Measurements from ENCODE around the gene TMEM248. TPM values are rescaled to one million over a fixed set of nuclear protein-coding genes. Genes with fewer than 3 reads are reported as not detected.

The TMEM248 gene
- total RNA-seq, 1 experiment from 2014 or later: 70.5 TPM

- no TSS peak for BruUV-seq (replicated peaks)
- H3K27ac Mint-ChIP-seq (ENCODE audit: unreplicated experiment): no peak overlapping the region
- CTCF ChIA-PET: no interaction called here
- intact Hi-C loops (cut with micrococcal nuclease; ENCODE audit: unreplicated experiment): no loop called here
- no peaks in the 10 kb centered on the region for H3K27me3 Mint-ChIP-seq (ENCODE audit: unreplicated experiment)
- TF ChIP-seq CTCF (IDR thresholded peaks at IDR 0.05; ENCODE audit: unreplicated experiment): no peak
- DNase-seq: no peak
- H3K9me3 Mint-ChIP-seq (ENCODE audit: low read depth, unreplicated experiment): no peaks in the 10 kb centered on the region
- H3K4me1 Mint-ChIP-seq (ENCODE audit: low read depth, unreplicated experiment): no peaks in the 10 kb centered on the region
- peaks cover 16% of the 10 kb centered on the region for H3K36me3 Mint-ChIP-seq (ENCODE audit: insufficient read depth, unreplicated experiment)
- H3K4me3 Mint-ChIP-seq (ENCODE audit: low read depth, unreplicated experiment): no peak overlapping the region
Observed at GRCh38 chr7:66930341-66930740, 9.3 kb downstream of the TMEM248 start.

- no peak overlapping the region for H3K4me3 Mint-ChIP-seq (ENCODE audit: low read depth, unreplicated experiment)
- BruUV-seq (replicated peaks): no TSS peak
- H3K27me3 Mint-ChIP-seq (ENCODE audit: unreplicated experiment): no peaks in the 10 kb centered on the region
- no peak overlapping the region for H3K27ac Mint-ChIP-seq (ENCODE audit: unreplicated experiment)
- CTCF ChIA-PET: no interaction called here
- H3K4me1 Mint-ChIP-seq (ENCODE audit: low read depth, unreplicated experiment): no peaks in the 10 kb centered on the region
- intact Hi-C loops (cut with micrococcal nuclease; ENCODE audit: unreplicated experiment): no loop called here
- H3K36me3 Mint-ChIP-seq (ENCODE audit: insufficient read depth, unreplicated experiment): peaks cover 12% of the 10 kb centered on the region
- no peak for DNase-seq
- TF ChIP-seq CTCF (IDR thresholded peaks at IDR 0.05; ENCODE audit: unreplicated experiment): no peak
- no peaks in the 10 kb centered on the region for H3K9me3 Mint-ChIP-seq (ENCODE audit: low read depth, unreplicated experiment)
Observed at GRCh38 chr7:66933469-66933868, 12.4 kb downstream of the TMEM248 start.

- H3K36me3 Mint-ChIP-seq (ENCODE audit: insufficient read depth, unreplicated experiment): peaks cover 11% of the 10 kb centered on the region
- no peaks in the 10 kb centered on the region for H3K27me3 Mint-ChIP-seq (ENCODE audit: unreplicated experiment)
- intact Hi-C loops (cut with micrococcal nuclease; ENCODE audit: unreplicated experiment): no loop called here
- no peak for DNase-seq
- BruUV-seq (replicated peaks): no TSS peak
- no peak overlapping the region for H3K27ac Mint-ChIP-seq (ENCODE audit: unreplicated experiment)
- H3K4me1 Mint-ChIP-seq (ENCODE audit: low read depth, unreplicated experiment): no peaks in the 10 kb centered on the region
- H3K4me3 Mint-ChIP-seq (ENCODE audit: low read depth, unreplicated experiment): no peak overlapping the region
- no peak for TF ChIP-seq CTCF (IDR thresholded peaks at IDR 0.05; ENCODE audit: unreplicated experiment)
- CTCF ChIA-PET: no interaction called here
- no peaks in the 10 kb centered on the region for H3K9me3 Mint-ChIP-seq (ENCODE audit: low read depth, unreplicated experiment)
Observed at GRCh38 chr7:66937940-66938339, 16.9 kb downstream of the TMEM248 start.

- H3K4me3 Mint-ChIP-seq (ENCODE audit: low read depth, unreplicated experiment): no peak overlapping the region
- no peaks in the 10 kb centered on the region for H3K4me1 Mint-ChIP-seq (ENCODE audit: low read depth, unreplicated experiment)
- H3K27ac Mint-ChIP-seq (ENCODE audit: unreplicated experiment): no peak overlapping the region
- H3K9me3 Mint-ChIP-seq (ENCODE audit: low read depth, unreplicated experiment): no peaks in the 10 kb centered on the region
- intact Hi-C loops (cut with micrococcal nuclease; ENCODE audit: unreplicated experiment): no loop called here
- DNase-seq: no peak
- H3K36me3 Mint-ChIP-seq (ENCODE audit: insufficient read depth, unreplicated experiment): peaks cover 11% of the 10 kb centered on the region
- no TSS peak for BruUV-seq (replicated peaks)
- TF ChIP-seq CTCF (IDR thresholded peaks at IDR 0.05; ENCODE audit: unreplicated experiment): no peak
- CTCF ChIA-PET: no interaction called here
- H3K27me3 Mint-ChIP-seq (ENCODE audit: unreplicated experiment): no peaks in the 10 kb centered on the region
Observed at GRCh38 chr7:66939325-66939724, 18.3 kb downstream of the TMEM248 start.

GRCh38 chr7:66946545-66946944, 25.5 kb downstream of the TMEM248 start:
- Mint-ChIP-seq H3K27me3 (ENCODE audit: unreplicated experiment) (no peaks in the 10 kb centered on the region), H3K27ac (ENCODE audit: unreplicated experiment) (no peak overlapping the region), H3K4me1 (ENCODE audit: low read depth, unreplicated experiment) (no peaks in the 10 kb centered on the region), H3K4me3 (ENCODE audit: low read depth, unreplicated experiment) (no peak overlapping the region), H3K36me3 (ENCODE audit: insufficient read depth, unreplicated experiment) (peaks cover 31% of the 10 kb centered on the region), H3K9me3 (ENCODE audit: low read depth, unreplicated experiment) (no peaks in the 10 kb centered on the region)
- DNase-seq: no peak
- CTCF ChIA-PET: no interaction called here
- BruUV-seq (replicated peaks): no TSS peak
- intact Hi-C loops (cut with micrococcal nuclease; ENCODE audit: unreplicated experiment): no loop called here
- TF ChIP-seq CTCF (IDR thresholded peaks at IDR 0.05; ENCODE audit: unreplicated experiment): no peak
